GM21825 (cell line): ENCODE results near the gene SP7.

Source experiments
- ATAC-seq: cut with Tn5 transposase; IDR thresholded peaks from one replicate; pipeline ENCODE4 v1.9.1; 2021; ENCODE audit warnings: mild to moderate bottlenecking, moderate library complexity; ENCODE audit not compliant: unreplicated experiment

The SP7 gene

DNA sequence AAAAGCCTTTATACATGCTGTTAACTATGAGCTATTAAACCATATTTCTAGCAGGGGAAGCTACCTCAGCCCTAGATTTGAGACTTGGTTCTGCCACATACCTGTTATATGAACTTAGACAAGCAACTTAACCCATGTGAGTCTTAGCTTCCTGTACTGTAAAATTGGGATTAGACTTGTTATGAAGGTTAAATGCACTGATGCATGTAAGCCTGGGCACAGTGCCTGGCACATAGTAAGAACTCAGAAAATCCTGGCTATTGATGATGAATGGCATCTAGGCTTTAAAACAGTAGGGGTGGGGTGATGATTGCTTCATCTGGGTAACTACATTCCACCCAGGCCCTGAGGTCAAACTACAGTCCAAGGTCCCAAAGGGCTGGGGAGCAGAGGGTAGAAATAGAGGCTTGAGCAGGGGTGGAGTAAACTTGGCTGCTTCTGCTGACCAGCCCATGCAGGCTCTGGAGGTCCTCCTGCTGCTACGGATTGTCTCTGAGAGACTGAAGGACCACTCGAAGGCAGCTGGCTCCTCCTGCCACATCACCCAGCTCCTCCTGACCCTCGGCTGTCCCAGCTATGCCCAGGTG, 56.8 kb downstream of the SP7 start:
- no peak for ATAC-seq

DNA sequence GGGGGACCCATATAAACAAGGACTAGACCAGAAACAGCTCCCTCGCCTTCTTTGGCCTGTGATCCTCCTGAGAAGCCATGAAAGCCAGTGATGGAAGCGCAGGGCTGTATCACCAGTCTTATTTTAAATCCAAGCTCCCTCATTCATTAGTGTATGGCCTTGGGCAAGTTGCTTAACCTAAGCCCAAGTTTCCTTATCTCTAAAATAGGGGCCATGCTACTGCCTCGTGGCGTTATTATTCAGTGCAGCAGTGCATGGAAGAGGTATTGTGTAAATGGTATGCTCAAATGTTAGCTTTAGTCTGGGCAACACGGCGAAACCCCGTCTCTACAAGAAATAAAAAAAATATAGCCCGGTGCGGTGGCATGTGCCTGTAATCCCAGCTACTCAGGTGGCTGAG, 58.2 kb downstream of the SP7 start:
- no peak for ATAC-seq
